Measurements from ENCODE around the gene DCK.
"Not testable (repeated sequence)": the region's sequence is repeated elsewhere in the genome, so short reads cannot be mapped to it uniquely, and the experiment has no call there.

GRCh38 chr4:71001363-71001762 is 7.9 kb downstream of the DCK start:
- TF ChIP-seq CTCF, EZH2phosphoT487, EZH2 (IDR thresholded peaks at IDR 0.05): not testable (repeated sequence)
